K562 (cell line): ENCODE results near the gene FBXL13.
"Not testable (repeated sequence)": the region's sequence is repeated elsewhere in the genome, so short reads cannot be mapped to it uniquely, and the experiment has no call there.

Experiments
- CHD2 ChIP-seq: IDR thresholded peaks from 2 replicates; pipeline ENCODE4 v1.6.1; 2011; ENCODE audit warnings: low read depth, low read length
- CTCF ChIP-seq, 3 experiments: IDR thresholded peaks in 2 of 3; conservative IDR thresholded peaks in 1 of 3; 2 replicates each; pipeline ENCODE4 v1.5.1; 2011 to 2012; ENCODE audit warnings: low read length in 3 of 3, mild to moderate bottlenecking in 3 of 3, control low read depth in 2 of 3, improper control_type of control experiment in 1 of 3, inconsistent platforms in 1 of 3, low read depth in 1 of 3, mixed read lengths in 1 of 3, moderate library complexity in 1 of 3; ENCODE audit not compliant: insufficient read depth in 2 of 3
- ESRRA ChIP-seq: fragments of 450-650 bp; IDR thresholded peaks from 2 replicates; pipeline ENCODE4 v1.6.1; 2014; ENCODE audit warnings: low read depth, mild to moderate bottlenecking, moderate library complexity, borderline replicate concordance
- EZH2 ChIP-seq: IDR thresholded peaks from 2 replicates; pipeline ENCODE4 v1.6.1; 2012; ENCODE audit warnings: low read depth, mild to moderate bottlenecking, inconsistent platforms, low read length, borderline replicate concordance
- FOXJ3 ChIP-seq: sonication (generic); formaldehyde crosslinking; IDR thresholded peaks from 2 replicates; pipeline ENCODE4 v1.4.0; 2020; ENCODE audit warnings: mild to moderate bottlenecking, missing genetic modification reagents
- FOXK2 ChIP-seq, 2 experiments: fragments of 450-650 bp; IDR thresholded peaks in 1 of 2; conservative IDR thresholded peaks in 1 of 2; 2 replicates each; pipeline ENCODE4 v1.6.1; 2016; ENCODE audit warnings: low read depth in 2 of 2, mild to moderate bottlenecking in 1 of 2
- POLR2A ChIP-seq: fragments of 450-650 bp; conservative IDR thresholded peaks from 2 replicates; pipeline ENCODE4 v1.6.1; 2016
- SFPQ ChIP-seq: fragments of 200-400 bp; formaldehyde crosslinking; IDR thresholded peaks from 2 replicates; pipeline ENCODE4 v1.6.1; 2017; ENCODE audit warnings: mild to moderate bottlenecking, low read depth, low read length, moderate library complexity
- SMARCA4 ChIP-seq: fragments of 450-650 bp; IDR thresholded peaks from 2 replicates; pipeline ENCODE4 v1.6.1; 2016
- ZC3H11A ChIP-seq: IDR thresholded peaks from 2 replicates; pipeline ENCODE4 v1.6.1; 2012; ENCODE audit warnings: low read depth, low read length, improper control_type of control experiment

GRCh38 chr7:102961993-102962392 is 112.6 kb downstream of the FBXL13 start:
- TF ChIP-seq SFPQ; FOXK2 (conservative IDR thresholded peaks at IDR 0.05 in 1 of 2, IDR thresholded peaks at IDR 0.05 in 1 of 2; ENCODE audit: low read depth in 2 of 2); POLR2A; CTCF (IDR thresholded peaks at IDR 0.05 in 2 of 3, conservative IDR thresholded peaks at IDR 0.05 in 1 of 3; ENCODE audit: insufficient read depth in 2 of 3, low read depth in 1 of 3, low read length in 3 of 3); CHD2; FOXJ3 (CRISPR knock-in tag); ESRRA; SMARCA4; EZH2; ZC3H11A: not testable (repeated sequence)
